ENCODE measurements around the gene CD320. TPM values are rescaled to one million over a fixed set of nuclear protein-coding genes. Genes with fewer than 3 reads are reported as not detected.

The CD320 gene
- total RNA-seq, 1 donor from 2014 or later, result 31.0 TPM

DNA sequence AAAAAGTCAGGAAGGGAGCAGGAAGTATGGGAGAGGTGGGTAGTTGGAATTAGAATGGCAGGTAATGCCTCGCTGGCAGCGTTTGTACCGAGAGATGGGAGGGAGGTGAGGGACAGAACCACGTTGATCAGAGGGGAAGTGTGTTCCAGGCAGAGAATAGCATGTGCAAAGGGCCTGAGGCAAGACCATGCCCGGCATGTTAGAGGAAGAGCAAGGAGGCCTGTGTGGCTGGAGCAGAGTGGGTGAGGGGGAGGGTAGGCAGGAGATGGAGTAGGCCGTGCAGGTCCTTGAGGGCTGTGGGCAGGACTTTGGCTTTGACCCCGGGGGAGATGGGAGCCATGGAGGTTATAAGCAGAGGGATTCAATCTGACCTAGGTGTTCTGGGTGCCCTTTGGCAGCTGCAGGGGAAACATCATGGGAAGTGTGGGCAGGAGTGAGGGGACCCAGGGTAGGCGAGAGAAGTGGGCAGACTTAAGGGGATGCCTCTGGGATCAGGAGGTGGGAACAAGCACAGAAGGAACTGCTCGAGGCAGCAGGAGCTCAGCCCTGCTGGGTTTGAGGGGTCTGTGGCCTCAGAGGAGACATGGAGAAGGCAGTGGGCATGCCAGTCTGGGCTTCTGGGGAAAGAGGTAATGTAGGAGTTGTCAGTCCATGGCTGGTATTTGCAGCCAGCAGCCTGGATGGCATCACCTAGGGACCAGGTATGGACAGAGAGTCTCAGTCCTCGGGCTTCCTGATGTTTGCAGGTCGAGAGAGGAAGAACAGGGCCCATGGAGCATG lies 48.8 kb downstream of the CD320 start:
- ATAC-seq, result no peak
- Histone ChIP-seq H3K27me3 (ENCODE audit: low read depth) (no peaks in the 10 kb centered on the region), H3K9me3 (no peaks in the 10 kb centered on the region), H3K4me3 (no peak overlapping the region), H3K4me1 (no peaks in the 10 kb centered on the region), H3K27ac (no peak overlapping the region), H3K36me3 (peaks cover 47% of the 10 kb centered on the region)
- intact Hi-C loops (cut with DNase I), result no loop called here
- DNase-seq, result no peak
- no peak for TF ChIP-seq CTCF (IDR thresholded peaks at IDR 0.05)

DNA sequence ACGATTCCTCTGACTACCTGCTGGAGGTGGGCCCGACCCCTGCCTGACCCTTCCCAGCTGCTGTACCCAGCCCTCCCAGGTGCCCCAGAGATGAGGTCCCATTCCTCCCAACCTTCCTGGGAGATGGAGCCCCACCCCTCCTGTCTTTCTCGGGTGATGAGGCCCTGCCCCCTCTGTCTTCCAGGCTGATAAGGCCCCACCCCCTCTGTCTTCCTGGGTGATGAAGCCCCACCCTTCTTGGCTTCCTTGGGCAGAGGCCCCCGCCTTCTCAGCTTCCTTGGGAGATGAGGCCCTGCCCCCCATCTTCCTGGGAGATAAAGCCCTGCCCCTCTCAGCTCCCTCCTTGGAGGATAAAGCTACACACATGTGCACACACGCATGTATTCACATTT lies 51.1 kb downstream of the CD320 start:
- Histone ChIP-seq H3K27me3 (ENCODE audit: low read depth) (no peaks in the 10 kb centered on the region), H3K27ac (no peak overlapping the region), H3K4me3 (no peak overlapping the region), H3K36me3 (peaks cover 43% of the 10 kb centered on the region), H3K9me3 (no peaks in the 10 kb centered on the region), H3K4me1 (peaks cover 8% of the 10 kb centered on the region)
- ATAC-seq, result no peak
- DNase-seq, result no peak
- intact Hi-C loops (cut with DNase I), result no loop called here
- no peak for TF ChIP-seq CTCF (IDR thresholded peaks at IDR 0.05)

DNA sequence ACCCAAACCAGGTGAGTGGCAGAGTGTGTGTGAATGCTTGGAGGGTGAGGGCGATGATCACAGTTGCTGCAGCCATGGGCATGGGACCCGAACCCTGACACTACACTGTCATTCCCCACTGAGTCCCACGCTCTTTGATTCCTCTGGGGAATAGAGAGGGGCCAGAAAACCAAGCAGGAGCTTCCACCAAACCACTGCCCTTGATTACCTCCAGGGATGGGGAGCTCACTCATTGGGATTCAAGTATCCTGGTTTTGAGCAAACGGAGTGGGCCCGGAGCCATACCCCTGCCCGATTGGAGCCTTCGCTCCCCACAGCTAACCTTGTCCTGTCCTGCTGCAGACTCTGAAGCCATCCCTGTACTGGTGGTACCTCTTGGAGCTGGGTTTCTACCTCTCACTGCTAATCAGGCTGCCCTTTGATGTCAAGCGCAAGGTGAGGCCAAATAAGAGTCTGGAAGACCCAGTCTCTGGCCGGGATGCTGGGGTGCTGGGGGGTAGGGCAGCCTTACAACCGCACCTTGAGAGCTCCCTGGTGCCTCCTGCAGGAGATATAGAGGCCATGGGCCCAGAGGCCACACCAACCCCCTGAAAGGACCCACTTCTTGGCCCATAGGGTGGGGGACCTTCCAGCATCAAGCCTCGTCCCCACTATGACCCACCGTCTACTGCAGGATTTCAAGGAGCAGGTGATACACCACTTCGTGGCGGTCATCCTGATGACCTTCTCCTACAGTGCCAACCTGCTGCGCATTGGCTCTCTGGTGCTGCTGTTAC lies 51.7 kb downstream of the CD320 start:
- Histone ChIP-seq H3K4me1 (peaks cover 10% of the 10 kb centered on the region), H3K27me3 (ENCODE audit: low read depth) (no peaks in the 10 kb centered on the region), H3K4me3 (no peak overlapping the region), H3K36me3 (peaks cover 37% of the 10 kb centered on the region), H3K9me3 (no peaks in the 10 kb centered on the region), H3K27ac (no peak overlapping the region)
- intact Hi-C loops (cut with DNase I), result no loop called here
- DNase-seq (no peak), ATAC-seq (no peak)
- TF ChIP-seq CTCF (IDR thresholded peaks at IDR 0.05), result no peak

- Histone ChIP-seq H3K9me3 (no peaks in the 10 kb centered on the region), H3K4me3 (no peak overlapping the region), H3K36me3 (peaks cover 35% of the 10 kb centered on the region), H3K27me3 (ENCODE audit: low read depth) (no peaks in the 10 kb centered on the region), H3K27ac (no peak overlapping the region), H3K4me1 (peaks cover 15% of the 10 kb centered on the region)
- no peak for DNase-seq
- intact Hi-C loops (cut with DNase I), result no loop called here
- no peak for ATAC-seq
- no peak for TF ChIP-seq CTCF (IDR thresholded peaks at IDR 0.05)
Measured at GRCh38 chr19:8255426-8256125, 52.6 kb downstream of the CD320 start.

DNA sequence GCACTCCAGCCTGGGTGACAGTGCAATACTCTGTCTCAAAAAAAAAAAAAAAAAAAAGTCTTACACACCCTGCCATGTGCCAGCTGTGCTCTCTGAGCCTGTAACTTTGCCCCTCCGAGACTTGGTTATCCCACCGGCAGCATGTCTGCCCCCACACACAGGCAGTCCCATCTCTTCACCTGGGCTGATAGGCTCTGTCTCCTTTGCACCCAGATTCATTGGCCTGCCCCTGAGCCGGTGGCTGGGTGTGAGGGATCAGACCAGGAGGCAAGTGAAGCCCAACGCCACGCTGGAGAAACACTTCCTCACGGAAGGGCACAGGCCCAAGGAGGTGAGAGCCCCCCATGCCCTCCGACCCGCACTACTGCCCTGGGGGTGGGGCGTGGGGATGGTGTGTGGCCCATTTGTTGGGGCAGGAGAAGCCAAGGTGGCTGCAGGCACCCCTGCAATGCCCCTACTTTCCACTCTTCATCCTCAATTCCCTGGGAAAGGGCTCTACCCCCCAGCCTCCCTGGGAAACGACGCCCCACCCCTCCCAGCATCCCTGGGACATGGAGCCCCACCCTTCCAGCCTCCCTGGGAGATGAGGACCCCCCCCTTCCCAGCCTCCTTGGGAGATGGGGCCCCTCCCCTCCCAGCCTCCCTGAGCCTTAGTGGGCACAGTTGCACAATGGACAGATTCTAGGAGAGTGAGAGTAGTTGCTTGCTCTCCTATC lies 53.7 kb downstream of the CD320 start:
- ATAC-seq, result no peak

More for the DNA sequence above, 53.7 kb downstream of the CD320 start:
- no peak overlapping the region for H3K4me3 ChIP-seq
- intact Hi-C loops (cut with DNase I), result loop anchor here (5.0 kb wide), 1 partner anchor 97 kb away; no protein-coding TSS in a partner anchor
- DNase-seq, result no peak
- no peak overlapping the region for H3K27ac ChIP-seq
- H3K9me3 ChIP-seq, result no peaks in the 10 kb centered on the region
- TF ChIP-seq CTCF (IDR thresholded peaks at IDR 0.05), result no peak
- H3K4me1 ChIP-seq, result peaks cover 15% of the 10 kb centered on the region
- no peaks in the 10 kb centered on the region for H3K27me3 ChIP-seq (ENCODE audit: low read depth)
- H3K36me3 ChIP-seq, result peaks cover 35% of the 10 kb centered on the region

All from lower lobe of right lung (tissue), 2 donors.